HepG2 (cell line): ENCODE measurements around the gene PGC. TPM values are rescaled to one million over a fixed set of nuclear protein-coding genes. Genes with fewer than 3 reads are reported as not detected.

ENCODE experiments used
- CCDC6 ChIP-seq: sonication (generic); formaldehyde crosslinking; IDR thresholded peaks from 2 replicates; pipeline ENCODE4 v1.8.1; 2022; ENCODE audit warnings: mild to moderate bottlenecking, missing genetic modification reagents, moderate library complexity
- GATAD2A ChIP-seq: IDR thresholded peaks from 2 replicates; pipeline ENCODE4 v1.6.1; 2016
- MTF2 ChIP-seq: sonication (generic); formaldehyde crosslinking; IDR thresholded peaks from 2 replicates; pipeline ENCODE4 v1.5.0; 2020; ENCODE audit warnings: missing genetic modification reagents, borderline replicate concordance
- ZBTB38 ChIP-seq: sonication (generic); formaldehyde crosslinking; IDR thresholded peaks from 2 replicates; pipeline ENCODE4 v1.5.1; 2020; ENCODE audit warnings: mild to moderate bottlenecking, missing genetic modification reagents
- ZFX ChIP-seq: sonication (generic); formaldehyde crosslinking; IDR thresholded peaks from 2 replicates; pipeline ENCODE4 v1.4.0; 2020; ENCODE audit warnings: mild to moderate bottlenecking, low read depth, missing genetic modification reagents, moderate library complexity
- ZNF44 ChIP-seq: sonication (generic); formaldehyde crosslinking; IDR thresholded peaks from 2 replicates; pipeline ENCODE4 v1.5.1; 2020; ENCODE audit warnings: mild to moderate bottlenecking, missing genetic modification reagents
- ZNF788 ChIP-seq: sonication (generic); formaldehyde crosslinking; IDR thresholded peaks from 2 replicates; pipeline ENCODE4 v1.5.0; 2020; ENCODE audit warnings: mild to moderate bottlenecking, missing genetic modification reagents, borderline replicate concordance
- polyA plus RNA-seq, 8 experiments: library from polyadenylated mRNA; depleted of rRNA in 3 of 8; stranded (reverse) in 7 of 8; unstranded in 1 of 8; fragments of >200 nt; fragmentation: Illumina TruSeq in 4 of 8; extraction: Trizol in 4 of 8; gene quantifications; 2 replicates each; pipeline versions ENCODE4 v1.2.1 to v1.2.3, GENCODE V29; 2011 to 2016; ENCODE audit warnings: low read depth in 4 of 8, missing spikeins in 1 of 8, mixed read lengths in 1 of 8; ENCODE audit not compliant: insufficient read depth in 1 of 8
- total RNA-seq, 5 experiments: library from RNA; depleted of rRNA; stranded (reverse); fragments of >200 nt; fragmentation: Illumina TruSeq; extraction: Trizol; gene quantifications; 2 replicates each; pipeline ENCODE4 v1.2.3, GENCODE V29; 2016; ENCODE audit warnings: low read depth in 1 of 5
- TF ChIP-seq, protein P1 (sequence below): sonication (generic); formaldehyde crosslinking; IDR thresholded peaks from 2 replicates; pipeline ENCODE4 v1.5.1; 2020; ENCODE audit warnings: mild to moderate bottlenecking, missing genetic modification reagents, moderate library complexity
- TF ChIP-seq, protein P2 (sequence below): sonication (generic); formaldehyde crosslinking; IDR thresholded peaks from 2 replicates; pipeline ENCODE4 v1.4.0; 2020; ENCODE audit warnings: missing genetic modification reagents
- TF ChIP-seq, protein P3 (sequence below): sonication (generic); formaldehyde crosslinking; IDR thresholded peaks from 2 replicates; pipeline ENCODE4 v1.4.0; 2020; ENCODE audit warnings: mild to moderate bottlenecking, low read depth, missing genetic modification reagents
- TF ChIP-seq, protein P4 (sequence below): sonication (generic); formaldehyde crosslinking; IDR thresholded peaks from 2 replicates; pipeline ENCODE4 v1.4.0; 2020; ENCODE audit warnings: missing genetic modification reagents
- TF ChIP-seq, protein P5 (sequence below): sonication (generic); formaldehyde crosslinking; IDR thresholded peaks from 2 replicates; pipeline ENCODE4 v1.4.0; 2020; ENCODE audit warnings: mild to moderate bottlenecking, missing genetic modification reagents, borderline replicate concordance

PGC gene
- total and polyA plus RNA-seq, 2 of the 13 experiments (the other 11 are each of a cell fraction or from before 2014, with no cell fraction given), result 426 to 502 TPM

DNA sequence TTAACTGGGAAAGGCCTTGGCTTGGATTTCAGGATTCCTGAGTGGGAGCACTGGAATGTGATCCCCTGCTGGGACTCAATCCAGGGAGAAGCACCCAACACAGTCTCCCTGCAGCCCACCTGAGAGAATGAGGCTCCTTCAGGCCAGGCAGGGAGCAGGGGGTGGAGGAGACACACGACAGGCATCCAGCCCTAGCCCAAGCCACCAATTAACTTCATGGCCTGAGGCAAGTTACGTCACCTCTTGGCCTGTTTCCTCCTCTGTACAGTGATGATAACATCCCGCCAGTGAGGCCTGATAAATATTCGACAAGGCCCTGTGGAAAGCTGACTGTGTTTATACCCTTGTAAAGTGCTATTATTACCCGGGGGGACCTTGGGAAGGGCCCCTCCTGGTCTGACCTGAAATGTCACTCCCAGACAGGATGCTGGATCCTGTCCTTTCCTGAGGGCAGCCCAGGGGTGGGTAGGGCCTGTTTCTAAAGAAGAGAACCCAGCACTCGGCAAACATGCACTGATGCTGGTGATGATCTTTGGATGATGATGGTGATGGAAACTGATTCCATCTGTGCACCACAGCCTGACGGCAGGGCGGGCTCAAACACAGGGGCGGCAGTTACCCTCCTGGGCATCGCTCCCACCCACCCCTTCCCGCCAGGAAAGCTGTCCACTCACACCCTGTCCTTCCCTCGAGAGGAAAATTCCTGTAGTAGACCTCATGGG lies 20.1 kb upstream of the PGC start (continued):
- TF ChIP-seq ZNF44 (CRISPR knock-in tag) (no peak), ZBTB38 (peak; percentile 58; the same call in 1 of the 2 replicates), GATAD2A (CRISPR knock-in tag) (peak; percentile 47), ZNF788 (CRISPR knock-in tag) (peak; percentile 36; the same call in 1 of the 2 replicates), ZFX (CRISPR knock-in tag) (peak; percentile 74; the same call in 1 of the 2 replicates), CCDC6 (0 out of 2 replicates have a peak, but pooled peaks have one; percentile 31), MTF2 (CRISPR knock-in tag) (no peak)
- TF ChIP-seq, protein P1, sequence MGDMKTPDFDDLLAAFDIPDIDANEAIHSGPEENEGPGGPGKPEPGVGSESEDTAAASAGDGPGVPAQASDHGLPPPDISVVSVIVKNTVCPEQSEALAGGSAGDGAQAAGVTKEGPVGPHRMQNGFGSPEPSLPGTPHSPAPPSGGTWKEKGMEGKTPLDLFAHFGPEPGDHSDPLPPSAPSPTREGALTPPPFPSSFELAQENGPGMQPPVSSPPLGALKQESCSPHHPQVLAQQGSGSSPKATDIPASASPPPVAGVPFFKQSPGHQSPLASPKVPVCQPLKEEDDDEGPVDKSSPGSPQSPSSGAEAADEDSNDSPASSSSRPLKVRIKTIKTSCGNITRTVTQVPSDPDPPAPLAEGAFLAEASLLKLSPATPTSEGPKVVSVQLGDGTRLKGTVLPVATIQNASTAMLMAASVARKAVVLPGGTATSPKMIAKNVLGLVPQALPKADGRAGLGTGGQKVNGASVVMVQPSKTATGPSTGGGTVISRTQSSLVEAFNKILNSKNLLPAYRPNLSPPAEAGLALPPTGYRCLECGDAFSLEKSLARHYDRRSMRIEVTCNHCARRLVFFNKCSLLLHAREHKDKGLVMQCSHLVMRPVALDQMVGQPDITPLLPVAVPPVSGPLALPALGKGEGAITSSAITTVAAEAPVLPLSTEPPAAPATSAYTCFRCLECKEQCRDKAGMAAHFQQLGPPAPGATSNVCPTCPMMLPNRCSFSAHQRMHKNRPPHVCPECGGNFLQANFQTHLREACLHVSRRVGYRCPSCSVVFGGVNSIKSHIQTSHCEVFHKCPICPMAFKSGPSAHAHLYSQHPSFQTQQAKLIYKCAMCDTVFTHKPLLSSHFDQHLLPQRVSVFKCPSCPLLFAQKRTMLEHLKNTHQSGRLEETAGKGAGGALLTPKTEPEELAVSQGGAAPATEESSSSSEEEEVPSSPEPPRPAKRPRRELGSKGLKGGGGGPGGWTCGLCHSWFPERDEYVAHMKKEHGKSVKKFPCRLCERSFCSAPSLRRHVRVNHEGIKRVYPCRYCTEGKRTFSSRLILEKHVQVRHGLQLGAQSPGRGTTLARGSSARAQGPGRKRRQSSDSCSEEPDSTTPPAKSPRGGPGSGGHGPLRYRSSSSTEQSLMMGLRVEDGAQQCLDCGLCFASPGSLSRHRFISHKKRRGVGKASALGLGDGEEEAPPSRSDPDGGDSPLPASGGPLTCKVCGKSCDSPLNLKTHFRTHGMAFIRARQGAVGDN, result peak; percentile 60
- TF ChIP-seq, protein P2, sequence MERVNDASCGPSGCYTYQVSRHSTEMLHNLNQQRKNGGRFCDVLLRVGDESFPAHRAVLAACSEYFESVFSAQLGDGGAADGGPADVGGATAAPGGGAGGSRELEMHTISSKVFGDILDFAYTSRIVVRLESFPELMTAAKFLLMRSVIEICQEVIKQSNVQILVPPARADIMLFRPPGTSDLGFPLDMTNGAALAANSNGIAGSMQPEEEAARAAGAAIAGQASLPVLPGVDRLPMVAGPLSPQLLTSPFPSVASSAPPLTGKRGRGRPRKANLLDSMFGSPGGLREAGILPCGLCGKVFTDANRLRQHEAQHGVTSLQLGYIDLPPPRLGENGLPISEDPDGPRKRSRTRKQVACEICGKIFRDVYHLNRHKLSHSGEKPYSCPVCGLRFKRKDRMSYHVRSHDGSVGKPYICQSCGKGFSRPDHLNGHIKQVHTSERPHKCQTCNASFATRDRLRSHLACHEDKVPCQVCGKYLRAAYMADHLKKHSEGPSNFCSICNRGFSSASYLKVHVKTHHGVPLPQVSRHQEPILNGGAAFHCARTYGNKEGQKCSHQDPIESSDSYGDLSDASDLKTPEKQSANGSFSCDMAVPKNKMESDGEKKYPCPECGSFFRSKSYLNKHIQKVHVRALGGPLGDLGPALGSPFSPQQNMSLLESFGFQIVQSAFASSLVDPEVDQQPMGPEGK (CRISPR knock-in tag), result peak; percentile 71
- TF ChIP-seq, protein P3, sequence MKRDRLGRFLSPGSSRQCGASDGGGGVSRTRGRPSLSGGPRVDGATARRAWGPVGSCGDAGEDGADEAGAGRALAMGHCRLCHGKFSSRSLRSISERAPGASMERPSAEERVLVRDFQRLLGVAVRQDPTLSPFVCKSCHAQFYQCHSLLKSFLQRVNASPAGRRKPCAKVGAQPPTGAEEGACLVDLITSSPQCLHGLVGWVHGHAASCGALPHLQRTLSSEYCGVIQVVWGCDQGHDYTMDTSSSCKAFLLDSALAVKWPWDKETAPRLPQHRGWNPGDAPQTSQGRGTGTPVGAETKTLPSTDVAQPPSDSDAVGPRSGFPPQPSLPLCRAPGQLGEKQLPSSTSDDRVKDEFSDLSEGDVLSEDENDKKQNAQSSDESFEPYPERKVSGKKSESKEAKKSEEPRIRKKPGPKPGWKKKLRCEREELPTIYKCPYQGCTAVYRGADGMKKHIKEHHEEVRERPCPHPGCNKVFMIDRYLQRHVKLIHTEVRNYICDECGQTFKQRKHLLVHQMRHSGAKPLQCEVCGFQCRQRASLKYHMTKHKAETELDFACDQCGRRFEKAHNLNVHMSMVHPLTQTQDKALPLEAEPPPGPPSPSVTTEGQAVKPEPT (CRISPR knock-in tag), result 0 out of 2 replicates have a peak, but pooled peaks have one; percentile 42
- TF ChIP-seq, protein P4, sequence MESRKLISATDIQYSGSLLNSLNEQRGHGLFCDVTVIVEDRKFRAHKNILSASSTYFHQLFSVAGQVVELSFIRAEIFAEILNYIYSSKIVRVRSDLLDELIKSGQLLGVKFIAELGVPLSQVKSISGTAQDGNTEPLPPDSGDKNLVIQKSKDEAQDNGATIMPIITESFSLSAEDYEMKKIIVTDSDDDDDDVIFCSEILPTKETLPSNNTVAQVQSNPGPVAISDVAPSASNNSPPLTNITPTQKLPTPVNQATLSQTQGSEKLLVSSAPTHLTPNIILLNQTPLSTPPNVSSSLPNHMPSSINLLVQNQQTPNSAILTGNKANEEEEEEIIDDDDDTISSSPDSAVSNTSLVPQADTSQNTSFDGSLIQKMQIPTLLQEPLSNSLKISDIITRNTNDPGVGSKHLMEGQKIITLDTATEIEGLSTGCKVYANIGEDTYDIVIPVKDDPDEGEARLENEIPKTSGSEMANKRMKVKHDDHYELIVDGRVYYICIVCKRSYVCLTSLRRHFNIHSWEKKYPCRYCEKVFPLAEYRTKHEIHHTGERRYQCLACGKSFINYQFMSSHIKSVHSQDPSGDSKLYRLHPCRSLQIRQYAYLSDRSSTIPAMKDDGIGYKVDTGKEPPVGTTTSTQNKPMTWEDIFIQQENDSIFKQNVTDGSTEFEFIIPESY (CRISPR knock-in tag), result peak; percentile 63
- TF ChIP-seq, protein P5, sequence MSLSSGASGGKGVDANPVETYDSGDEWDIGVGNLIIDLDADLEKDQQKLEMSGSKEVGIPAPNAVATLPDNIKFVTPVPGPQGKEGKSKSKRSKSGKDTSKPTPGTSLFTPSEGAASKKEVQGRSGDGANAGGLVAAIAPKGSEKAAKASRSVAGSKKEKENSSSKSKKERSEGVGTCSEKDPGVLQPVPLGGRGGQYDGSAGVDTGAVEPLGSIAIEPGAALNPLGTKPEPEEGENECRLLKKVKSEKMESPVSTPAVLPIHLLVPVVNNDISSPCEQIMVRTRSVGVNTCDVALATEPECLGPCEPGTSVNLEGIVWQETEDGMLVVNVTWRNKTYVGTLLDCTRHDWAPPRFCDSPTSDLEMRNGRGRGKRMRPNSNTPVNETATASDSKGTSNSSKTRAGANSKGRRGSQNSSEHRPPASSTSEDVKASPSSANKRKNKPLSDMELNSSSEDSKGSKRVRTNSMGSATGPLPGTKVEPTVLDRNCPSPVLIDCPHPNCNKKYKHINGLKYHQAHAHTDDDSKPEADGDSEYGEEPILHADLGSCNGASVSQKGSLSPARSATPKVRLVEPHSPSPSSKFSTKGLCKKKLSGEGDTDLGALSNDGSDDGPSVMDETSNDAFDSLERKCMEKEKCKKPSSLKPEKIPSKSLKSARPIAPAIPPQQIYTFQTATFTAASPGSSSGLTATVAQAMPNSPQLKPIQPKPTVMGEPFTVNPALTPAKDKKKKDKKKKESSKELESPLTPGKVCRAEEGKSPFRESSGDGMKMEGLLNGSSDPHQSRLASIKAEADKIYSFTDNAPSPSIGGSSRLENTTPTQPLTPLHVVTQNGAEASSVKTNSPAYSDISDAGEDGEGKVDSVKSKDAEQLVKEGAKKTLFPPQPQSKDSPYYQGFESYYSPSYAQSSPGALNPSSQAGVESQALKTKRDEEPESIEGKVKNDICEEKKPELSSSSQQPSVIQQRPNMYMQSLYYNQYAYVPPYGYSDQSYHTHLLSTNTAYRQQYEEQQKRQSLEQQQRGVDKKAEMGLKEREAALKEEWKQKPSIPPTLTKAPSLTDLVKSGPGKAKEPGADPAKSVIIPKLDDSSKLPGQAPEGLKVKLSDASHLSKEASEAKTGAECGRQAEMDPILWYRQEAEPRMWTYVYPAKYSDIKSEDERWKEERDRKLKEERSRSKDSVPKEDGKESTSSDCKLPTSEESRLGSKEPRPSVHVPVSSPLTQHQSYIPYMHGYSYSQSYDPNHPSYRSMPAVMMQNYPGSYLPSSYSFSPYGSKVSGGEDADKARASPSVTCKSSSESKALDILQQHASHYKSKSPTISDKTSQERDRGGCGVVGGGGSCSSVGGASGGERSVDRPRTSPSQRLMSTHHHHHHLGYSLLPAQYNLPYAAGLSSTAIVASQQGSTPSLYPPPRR, result 0 out of 2 replicates have a peak, but pooled peaks have one; percentile 9
